Measurements from ENCODE around the gene TAS2R19. TPM values are rescaled to one million over a fixed set of nuclear protein-coding genes. Genes with fewer than 3 reads are reported as not detected.

The TAS2R19 gene
- total RNA-seq, 1 experiment from 2014 or later = not detected

GRCh38 chr12:11014234-11014633 lies 8.2 kb downstream of the TAS2R19 start:
- in situ Hi-C loops (cut with HindIII; ENCODE audit: low pct_unique_long_range_greater_than_20kb, low sequenced_read_pairs) = no loop called here
- DNase-seq (ENCODE audit: low read depth) = no peak

- DNase-seq (ENCODE audit: low read depth) = no peak
- in situ Hi-C loops (cut with HindIII; ENCODE audit: low pct_unique_long_range_greater_than_20kb, low sequenced_read_pairs) = no loop called here
Measured at GRCh38 chr12:11007608-11008007, 14.8 kb downstream of the TAS2R19 start.

GRCh38 chr12:10998204-10998603 lies 24.2 kb downstream of the TAS2R19 start, which contains the start of gene TAS2R20:
Gene TAS2R20, minus strand, starts transcription at chr12:10998304. Its CDS starts 429 bp downstream, at chr12:10997875.
- in situ Hi-C loops (cut with HindIII; ENCODE audit: low pct_unique_long_range_greater_than_20kb, low sequenced_read_pairs) = no loop called here
- no peak for DNase-seq (ENCODE audit: low read depth)

GRCh38 chr12:10994307-10994706 lies 28.1 kb downstream of the TAS2R19 start:
- DNase-seq (ENCODE audit: low read depth) = no peak
- in situ Hi-C loops (cut with HindIII; ENCODE audit: low pct_unique_long_range_greater_than_20kb, low sequenced_read_pairs) = no loop called here

GRCh38 chr12:10989107-10989506 lies 33.3 kb downstream of the TAS2R19 start:
- no peak for DNase-seq (ENCODE audit: low read depth)
- in situ Hi-C loops (cut with HindIII; ENCODE audit: low pct_unique_long_range_greater_than_20kb, low sequenced_read_pairs) = no loop called here

GRCh38 chr12:10986812-10987211 lies 35.6 kb downstream of the TAS2R19 start, which contains the start of gene TAS2R50:
Gene TAS2R50, minus strand, starts transcription at chr12:10986912. Its CDS starts 52 bp downstream, at chr12:10986860.
- in situ Hi-C loops (cut with HindIII; ENCODE audit: low pct_unique_long_range_greater_than_20kb, low sequenced_read_pairs) = no loop called here
- no peak for DNase-seq (ENCODE audit: low read depth)

GRCh38 chr12:10982244-10982643 lies 40.2 kb downstream of the TAS2R19 start:
- in situ Hi-C loops (cut with HindIII; ENCODE audit: low pct_unique_long_range_greater_than_20kb, low sequenced_read_pairs) = no loop called here
- no peak for DNase-seq (ENCODE audit: low read depth)

GRCh38 chr12:10974965-10975364 lies 47.5 kb downstream of the TAS2R19 start:
- in situ Hi-C loops (cut with HindIII; ENCODE audit: low pct_unique_long_range_greater_than_20kb, low sequenced_read_pairs) = no loop called here
- no peak for DNase-seq (ENCODE audit: low read depth)

Other genes starting within 250 kb of the TAS2R19 start
- not detected in 2 replicates for gene TAS2R7, start 220.0 kb downstream of the TAS2R19 start, total RNA-seq (2014; rRNA removed; shearing (Covaris generic); ENCODE audit: low replicate concordance)
- not detected in 2 replicates for gene TAS2R8, start 215.3 kb downstream of the TAS2R19 start, total RNA-seq (2014; rRNA removed; shearing (Covaris generic); ENCODE audit: low replicate concordance)
- gene TAS2R9, start 212.5 kb downstream of the TAS2R19 start, total RNA-seq (2014; rRNA removed; shearing (Covaris generic); ENCODE audit: low replicate concordance) = not detected in 2 replicates
- not detected in 2 replicates for gene TAS2R10, start 196.3 kb downstream of the TAS2R19 start, total RNA-seq (2014; rRNA removed; shearing (Covaris generic); ENCODE audit: low replicate concordance)
- not detected in 2 replicates for gene PRR4, start 173.1 kb downstream of the TAS2R19 start, total RNA-seq (2014; rRNA removed; shearing (Covaris generic); ENCODE audit: low replicate concordance)
- gene PRH1, start 138.4 kb downstream of the TAS2R19 start, total RNA-seq (2014; rRNA removed; shearing (Covaris generic); ENCODE audit: low replicate concordance) = 0.27 and 16.2 TPM in 2 replicates
- gene TAS2R13, start 113.1 kb downstream of the TAS2R19 start, total RNA-seq (2014; rRNA removed; shearing (Covaris generic); ENCODE audit: low replicate concordance) = not detected in 2 replicates
- not detected in 2 replicates for gene PRH2, start 93.4 kb downstream of the TAS2R19 start, total RNA-seq (2014; rRNA removed; shearing (Covaris generic); ENCODE audit: low replicate concordance)
- gene TAS2R14, start 83.4 kb downstream of the TAS2R19 start, total RNA-seq (2014; rRNA removed; shearing (Covaris generic); ENCODE audit: low replicate concordance) = not detected in 2 replicates
- not detected in 2 replicates for gene TAS2R50, start 35.7 kb downstream of the TAS2R19 start, total RNA-seq (2014; rRNA removed; shearing (Covaris generic); ENCODE audit: low replicate concordance)
- not detected in 2 replicates for gene TAS2R20, start 24.3 kb downstream of the TAS2R19 start, total RNA-seq (2014; rRNA removed; shearing (Covaris generic); ENCODE audit: low replicate concordance)
- gene TAS2R31, start 8.8 kb upstream of the TAS2R19 start, total RNA-seq (2014; rRNA removed; shearing (Covaris generic); ENCODE audit: low replicate concordance) = 0.37 TPM in 1 of 2 replicates, not detected in the other
- not detected in 2 replicates for gene TAS2R46, start 39.7 kb upstream of the TAS2R19 start, total RNA-seq (2014; rRNA removed; shearing (Covaris generic); ENCODE audit: low replicate concordance)
- not detected in 2 replicates for gene TAS2R43, start 69.7 kb upstream of the TAS2R19 start, total RNA-seq (2014; rRNA removed; shearing (Covaris generic); ENCODE audit: low replicate concordance)
- gene TAS2R30, start 112.0 kb upstream of the TAS2R19 start, total RNA-seq (2014; rRNA removed; shearing (Covaris generic); ENCODE audit: low replicate concordance) = not detected in 2 replicates
- 7.4 and 10.2 TPM in 2 replicates for gene SMIM10L1, start 148.6 kb upstream of the TAS2R19 start, total RNA-seq (2014; rRNA removed; shearing (Covaris generic); ENCODE audit: low replicate concordance)
- not detected in 2 replicates for gene TAS2R42, start 164.3 kb upstream of the TAS2R19 start, total RNA-seq (2014; rRNA removed; shearing (Covaris generic); ENCODE audit: low replicate concordance)
- not detected in 2 replicates for gene PRB3, start 247.1 kb upstream of the TAS2R19 start, total RNA-seq (2014; rRNA removed; shearing (Covaris generic); ENCODE audit: low replicate concordance)

Data from Caki2 (cell line).